ENCODE measurements around the gene PARP12. TPM values are rescaled to one million over a fixed set of nuclear protein-coding genes. Genes with fewer than 3 reads are reported as not detected.

Gene PARP12
- total and polyA plus RNA-seq, 10 donors, result 26.9 to 101 (median 67.2) TPM

DNA sequence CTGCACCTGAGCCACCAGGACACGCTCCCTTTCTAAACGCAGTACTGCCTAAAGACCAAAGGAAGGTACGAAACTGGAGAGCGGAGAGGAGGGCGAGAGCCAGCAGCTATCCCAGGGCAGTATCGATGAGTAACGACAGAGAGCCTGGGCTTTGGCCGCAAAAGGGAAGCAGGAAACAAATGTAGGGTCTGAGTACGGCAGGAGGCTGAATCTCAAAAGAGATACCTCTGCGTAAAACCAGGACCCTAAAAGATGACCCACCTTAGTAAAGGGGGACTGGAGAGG lies 20.4 kb downstream of the PARP12 start:
- H3K4me3 ChIP-seq, result no peak overlapping the region
- peaks cover 0 to 18% (median 8%) of the 10 kb centered on the region in 6 donors for H3K4me1 ChIP-seq
- H3K36me3 ChIP-seq, result peaks cover 4 to 100% (median 64%) of the 10 kb centered on the region in 6 donors
- no peak overlapping the region for H3K27ac ChIP-seq
- WGBS, 5 donors, result 83 to 95% (median 88%) methylated on average over 10 of the region's 10 CpGs
- DNase-seq, result no peak
- TF ChIP-seq POLR2A (IDR thresholded peaks at IDR 0.05) (no peak), POLR2AphosphoS5 (IDR thresholded peaks at IDR 0.05) (no peak), CTCF (IDR thresholded peaks at IDR 0.05 in 8 of 11, conservative IDR thresholded peaks at IDR 0.05 in 3 of 11) (no peak)
- no peaks in the 10 kb centered on the region for H3K9me3 ChIP-seq
- H3K27me3 ChIP-seq (replicated peaks in 1 of 7), result no peaks in the 10 kb centered on the region
- intact Hi-C loops (cut with DNase I; ENCODE audit: low total_unique reads), result no loop called here

DNA sequence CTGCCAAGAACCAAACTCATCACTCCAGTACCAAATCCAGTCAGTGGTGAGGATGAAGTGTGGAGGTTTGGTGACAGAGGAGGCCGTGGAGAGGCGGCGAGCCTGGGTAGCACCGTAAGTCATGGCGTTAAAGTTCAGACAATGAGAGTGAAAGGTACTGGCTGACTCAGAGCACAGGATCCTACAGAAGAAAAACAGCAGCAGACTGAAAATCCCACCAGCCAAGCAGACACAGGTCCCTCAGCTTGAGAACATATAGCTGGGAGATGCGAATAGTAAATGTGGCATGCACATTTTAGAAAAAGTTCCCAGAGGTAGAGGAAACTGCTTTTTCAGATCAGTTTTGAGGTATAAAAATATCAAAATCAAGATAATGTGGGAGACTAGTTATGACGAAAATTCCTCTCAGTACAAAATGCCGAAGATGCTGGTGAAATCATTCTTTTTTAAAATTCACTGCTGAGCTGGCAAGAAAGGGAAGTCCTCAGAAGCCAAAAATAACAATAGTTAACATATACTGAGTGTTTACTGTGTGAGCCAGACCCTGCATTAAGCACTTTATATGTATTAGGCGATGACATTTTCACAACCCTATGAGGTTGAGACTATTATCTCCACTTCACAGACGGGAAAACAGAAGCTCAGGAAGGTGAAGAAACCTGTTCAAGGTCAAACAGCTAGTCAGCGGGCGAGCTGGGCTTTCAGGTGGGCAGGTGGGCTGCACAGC lies 20.9 kb downstream of the PARP12 start:
- no peak for TF ChIP-seq POLR2A (IDR thresholded peaks at IDR 0.05)
- Histone ChIP-seq H3K9me3 (no peaks in the 10 kb centered on the region), H3K4me3 (no peak overlapping the region), H3K27me3 (replicated peaks in 1 of 7) (no peaks in the 10 kb centered on the region), H3K36me3 (peaks cover 8 to 100% (median 68%) of the 10 kb centered on the region in 6 donors), H3K4me1 (peaks cover 0 to 18% (median 12%) of the 10 kb centered on the region in 6 donors), H3K27ac (no peak overlapping the region)
- intact Hi-C loops (cut with DNase I; ENCODE audit: low total_unique reads), result no loop called here
- DNase-seq, result no peak
- 90 to 93% (median 92%) methylated on average over 12 of the region's 12 CpGs for WGBS, 5 donors

GRCh38 chr7:140039896-140040295 lies 22.9 kb downstream of the PARP12 start:
- Histone ChIP-seq H3K27ac (no peak overlapping the region), H3K4me1 (peaks cover 0 to 30% (median 15%) of the 10 kb centered on the region in 6 donors), H3K9me3 (no peaks in the 10 kb centered on the region), H3K36me3 (peaks cover 8 to 99% (median 65%) of the 10 kb centered on the region in 6 donors), H3K4me3 (no peak overlapping the region), H3K27me3 (replicated peaks in 1 of 7) (no peaks in the 10 kb centered on the region)
- intact Hi-C loops (cut with DNase I; ENCODE audit: low total_unique reads), result no loop called here
- no peak for DNase-seq
- WGBS, 5 donors, result 95 to 98% (median 96%) methylated on average over 10 to 12 of the region's 12 CpGs
- no peak for TF ChIP-seq POLR2AphosphoS5 (IDR thresholded peaks at IDR 0.05)
- no peak for TF ChIP-seq CTCF (IDR thresholded peaks at IDR 0.05 in 8 of 11, conservative IDR thresholded peaks at IDR 0.05 in 3 of 11)
- no peak for TF ChIP-seq POLR2A (IDR thresholded peaks at IDR 0.05)

GRCh38 chr7:140039066-140039465 lies 23.7 kb downstream of the PARP12 start:
- peaks cover 8 to 99% (median 68%) of the 10 kb centered on the region in 6 donors for H3K36me3 ChIP-seq
- DNase-seq, result no peak
- H3K4me3 ChIP-seq, result no peak overlapping the region
- no peaks in the 10 kb centered on the region for H3K9me3 ChIP-seq
- H3K27me3 ChIP-seq (replicated peaks in 1 of 7), result no peaks in the 10 kb centered on the region
- intact Hi-C loops (cut with DNase I; ENCODE audit: low total_unique reads), result no loop called here
- 74 to 81% (median 77%) methylated on average over 7 of the region's 7 CpGs for WGBS, 5 donors
- H3K27ac ChIP-seq, result peak overlapping the region in 2 of 8 donors; percentile 19 to 36
- H3K4me1 ChIP-seq, result peaks cover 0 to 30% (median 15%) of the 10 kb centered on the region in 6 donors
- no peak for TF ChIP-seq CTCF (IDR thresholded peaks at IDR 0.05 in 8 of 11, conservative IDR thresholded peaks at IDR 0.05 in 3 of 11)
- TF ChIP-seq POLR2A (IDR thresholded peaks at IDR 0.05), result no peak
- TF ChIP-seq POLR2AphosphoS5 (IDR thresholded peaks at IDR 0.05), result no peak
